Middle frontal gyrus (tissue), 1 donor: ENCODE measurements around the gene FEV.

ENCODE experiments used
- DNase-seq: peaks from one replicate; pipeline ENCODE4 v3.0.0-alpha.2; 2015; ENCODE audit warnings: low spot score; ENCODE audit errors: extremely low spot score

The FEV gene

DNA sequence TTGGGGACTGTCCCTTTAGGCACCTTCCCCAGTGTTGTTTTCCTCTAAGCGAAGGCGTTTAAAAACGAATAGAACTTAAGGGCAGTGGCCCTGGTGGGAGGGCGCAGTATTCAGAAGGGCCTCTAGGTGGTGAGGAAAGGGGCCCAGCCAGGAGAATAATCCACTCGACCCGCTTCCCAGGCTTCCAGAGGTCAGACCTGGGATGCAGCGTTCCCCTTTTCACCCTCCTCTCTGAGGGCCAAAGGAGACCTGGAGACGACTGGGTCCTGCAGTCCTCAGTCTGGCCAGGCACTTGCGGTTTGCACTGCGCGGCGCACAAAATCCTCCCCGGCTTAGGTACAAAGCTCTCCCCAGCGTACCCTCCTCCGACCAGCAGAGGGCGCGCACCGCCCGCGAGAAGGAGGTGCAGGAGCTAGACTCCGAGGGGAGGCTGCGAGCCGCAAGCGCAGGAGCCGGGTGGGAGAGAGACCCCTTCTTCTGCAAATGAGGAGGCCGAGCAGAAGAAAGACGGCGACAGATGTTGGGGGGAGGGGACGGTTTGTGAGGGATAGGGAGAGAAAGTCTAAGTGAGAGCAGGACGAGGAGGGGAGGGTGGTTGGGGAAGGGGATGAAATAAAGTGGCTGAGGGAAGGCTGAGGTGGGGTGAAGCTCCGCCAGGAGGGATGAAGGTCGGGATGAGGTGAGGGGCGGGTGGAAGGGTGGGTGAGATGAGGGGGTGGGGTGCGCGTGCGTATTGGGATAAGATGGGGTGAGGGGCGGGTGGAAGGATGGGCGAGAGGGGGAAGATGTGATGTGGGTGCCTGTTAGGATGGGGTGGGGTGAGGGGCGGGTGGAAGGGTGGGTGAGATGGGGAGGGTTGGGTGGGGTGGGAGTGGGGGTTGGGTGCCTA lies 4.9 kb downstream of the FEV start:
- peak; percentile 61 for DNase-seq

DNA sequence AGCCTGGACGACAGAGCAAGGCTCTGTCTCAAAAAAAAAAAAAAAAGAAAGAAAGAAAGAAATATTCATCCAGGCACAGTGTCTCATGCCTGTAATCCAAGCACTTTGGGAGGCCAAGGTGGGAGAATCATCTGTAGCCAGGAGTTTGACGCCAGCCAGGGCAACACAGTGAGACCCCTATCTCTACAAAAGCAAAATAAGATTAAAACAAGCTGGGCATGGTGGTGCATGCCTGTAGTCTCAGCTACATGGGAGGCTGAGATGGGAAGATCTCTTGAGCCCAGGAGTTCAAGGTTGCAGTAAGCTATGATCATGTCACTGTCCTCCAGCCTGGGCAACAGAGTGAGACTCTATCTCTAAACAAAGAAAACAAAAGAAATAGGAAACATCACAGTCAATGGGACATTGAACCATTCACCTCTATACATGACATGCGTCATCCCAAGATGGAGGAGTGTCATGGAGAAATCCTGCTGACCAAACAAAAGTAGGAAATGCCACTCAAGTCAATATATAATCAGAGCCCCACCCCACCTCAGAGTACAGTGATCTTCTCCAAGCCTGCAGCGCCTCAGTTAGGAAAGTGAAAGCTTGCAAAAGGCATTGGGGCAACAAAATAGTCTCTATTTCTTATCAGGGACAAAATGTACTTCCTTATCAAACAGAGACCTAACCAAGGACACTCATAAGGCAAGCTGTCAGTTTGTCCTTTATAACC lies 9.8 kb downstream of the FEV start:
- DNase-seq = no peak

DNA sequence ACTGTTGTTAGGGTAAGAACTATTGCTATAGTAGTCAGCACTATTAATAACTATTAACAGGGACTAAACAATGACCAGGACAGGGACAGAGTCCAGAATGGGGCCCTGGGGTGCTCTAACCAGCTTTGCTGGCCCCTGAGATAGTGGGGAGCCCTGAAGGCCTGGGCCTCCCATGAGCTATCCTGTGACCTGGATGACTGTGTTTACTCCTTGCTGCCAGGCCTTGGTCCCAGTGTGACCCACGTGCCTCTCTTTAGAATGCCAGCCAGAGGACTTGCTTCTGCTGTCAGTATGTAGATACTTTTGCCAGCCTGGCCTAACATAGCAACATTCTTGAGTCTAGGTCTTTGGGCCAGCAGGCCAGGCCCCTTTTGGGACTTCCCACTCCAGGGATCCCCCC lies 14.1 kb downstream of the FEV start:
- no peak for DNase-seq

DNA sequence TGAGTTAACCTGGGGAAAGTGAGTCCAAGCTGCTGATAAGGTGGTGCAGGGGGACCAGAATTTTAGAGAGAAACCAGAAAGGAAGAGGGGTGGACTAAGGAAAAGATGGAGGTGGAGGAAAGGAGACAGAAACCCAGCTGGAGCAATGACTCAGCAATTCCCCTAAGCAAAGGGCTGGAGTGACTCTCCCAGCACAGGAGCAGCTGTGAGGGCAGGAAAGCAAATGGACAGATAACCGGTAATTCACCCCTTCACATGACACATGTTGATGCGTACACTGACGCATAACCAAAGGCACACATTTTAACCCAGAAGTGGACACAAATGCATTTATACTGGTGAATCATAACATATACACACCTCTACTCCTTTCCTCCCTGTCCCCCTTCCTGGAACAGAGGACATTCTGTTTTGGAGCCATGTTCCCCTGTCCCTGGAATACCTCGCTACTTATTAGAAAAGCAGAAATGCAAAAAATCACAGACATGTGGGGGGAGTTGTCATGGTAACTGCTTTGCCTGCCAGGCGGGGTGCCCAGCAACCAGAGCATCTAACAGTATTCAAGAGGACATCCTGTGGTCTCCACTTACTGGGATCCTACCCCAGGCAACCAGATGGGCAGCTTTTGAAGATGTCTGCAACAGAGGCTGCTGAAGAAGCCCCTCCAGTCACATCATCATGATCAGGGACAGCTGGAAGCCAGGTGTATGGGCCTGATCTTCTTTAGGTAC lies 20.8 kb downstream of the FEV start:
- no peak for DNase-seq

DNA sequence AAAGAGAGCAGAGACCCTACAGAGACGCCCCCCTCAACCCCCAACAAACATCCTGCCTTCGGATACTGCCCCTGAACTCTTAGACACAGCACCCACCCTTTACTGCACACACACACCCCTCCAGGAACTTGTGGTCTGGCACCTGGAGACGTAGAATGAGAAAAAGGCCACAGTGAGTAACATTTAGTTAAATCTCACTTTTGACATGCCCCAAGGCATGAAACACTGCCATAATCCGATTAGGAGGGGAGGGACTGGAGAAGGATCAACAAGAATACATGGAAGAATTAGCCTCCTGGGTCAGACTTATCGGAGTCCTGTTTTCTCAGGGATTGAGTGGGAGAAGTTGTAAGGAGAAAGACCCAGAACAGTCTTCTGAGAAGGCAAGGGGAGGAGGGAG lies 21.4 kb downstream of the FEV start:
- DNase-seq = no peak

DNA sequence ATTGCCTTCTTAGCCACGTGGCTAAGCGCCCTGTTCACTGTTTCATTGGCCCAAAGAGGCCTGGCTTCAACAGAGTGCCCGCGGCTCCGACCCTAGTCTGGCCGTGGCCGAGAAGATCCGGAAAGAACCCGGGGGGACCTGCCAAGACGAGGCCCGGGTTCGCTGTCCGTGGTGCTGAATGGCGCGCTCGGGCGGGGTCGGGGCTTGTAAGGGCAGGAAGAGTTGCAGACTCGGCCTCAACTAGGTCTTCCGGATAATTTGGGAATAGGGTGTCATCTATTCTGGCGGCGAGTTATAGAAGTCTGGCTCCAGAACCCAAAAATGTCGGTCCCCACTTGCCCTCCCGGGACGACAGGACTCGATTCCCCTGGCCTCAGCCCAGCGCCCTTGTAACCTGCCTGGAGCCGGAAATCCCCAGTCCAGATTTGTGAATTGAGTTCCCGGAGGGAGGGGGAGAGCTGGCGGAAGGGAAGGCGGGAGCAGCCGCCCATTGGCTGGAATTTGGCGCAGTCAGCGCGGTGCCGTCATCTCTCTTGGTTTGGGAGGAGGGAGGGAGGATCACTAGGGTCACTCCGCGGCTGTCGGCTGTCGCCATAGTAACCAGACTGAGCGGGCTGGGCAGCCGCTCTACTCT lies 22.0 kb downstream of the FEV start:
- DNase-seq = peak; percentile 64

DNA sequence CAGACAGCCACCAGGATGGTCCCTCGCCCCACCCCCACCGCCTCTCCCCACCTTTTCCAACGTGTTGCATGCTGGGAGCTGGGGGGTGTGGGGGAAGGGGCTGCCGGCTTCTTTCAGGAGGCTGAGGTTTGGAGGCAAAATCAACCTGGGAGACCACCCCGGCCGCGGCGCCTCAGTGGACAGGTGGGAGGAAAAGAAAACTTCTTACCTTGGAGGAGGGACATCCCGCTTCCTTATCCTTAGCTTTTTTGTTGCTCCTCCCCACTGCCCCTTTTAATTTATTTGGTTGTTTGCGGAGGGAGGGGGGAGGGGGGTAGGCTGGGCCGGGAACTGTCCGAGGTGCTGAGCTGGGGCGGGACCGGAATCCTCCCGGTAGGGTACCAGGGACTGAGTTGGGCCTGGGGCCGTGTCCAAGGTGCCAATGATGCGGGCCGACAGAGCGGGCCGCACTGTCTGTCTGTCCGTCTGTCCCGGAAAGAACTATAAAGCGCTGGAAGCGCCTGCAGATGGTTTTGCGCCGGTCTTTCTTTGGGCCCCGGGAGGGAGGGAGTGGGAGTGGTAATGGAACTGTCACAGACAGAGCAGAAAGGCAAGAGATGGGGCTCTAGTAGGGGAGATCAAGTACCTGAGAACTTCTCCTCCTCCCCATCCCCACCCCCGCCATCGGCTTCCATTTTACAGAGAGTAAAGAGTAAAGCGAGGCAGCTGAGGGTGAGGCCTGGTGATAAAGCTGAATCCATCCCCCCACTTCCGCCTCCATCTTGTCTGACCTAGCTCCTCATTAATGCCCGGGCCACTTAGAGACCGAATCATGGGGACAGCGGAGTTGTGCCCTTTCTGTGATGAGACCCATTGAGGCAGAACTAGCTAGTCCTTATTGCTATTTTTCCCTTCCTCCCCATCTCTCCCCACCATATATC lies 23.1 kb downstream of the FEV start:
- no peak for DNase-seq

DNA sequence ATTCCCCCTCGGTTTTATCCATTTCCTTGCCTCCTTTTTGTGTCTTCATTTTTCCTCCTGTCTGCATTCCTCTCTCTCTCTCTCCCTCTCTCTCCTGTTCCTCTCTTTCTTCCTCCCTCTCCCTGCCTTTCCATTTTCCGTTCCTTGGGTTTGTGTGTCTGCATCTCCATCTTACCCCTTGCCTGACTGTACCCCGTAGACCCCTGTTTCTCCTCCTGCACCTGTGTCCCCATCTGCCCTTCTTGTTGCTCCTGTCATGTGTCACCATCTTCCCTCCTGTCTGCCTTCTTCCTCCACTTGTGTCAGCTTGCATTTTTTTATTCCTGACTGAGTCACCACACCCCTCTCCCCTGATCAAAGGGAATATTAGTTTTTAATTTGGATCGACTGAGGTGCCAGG lies 23.8 kb downstream of the FEV start:
- DNase-seq = no peak

DNA sequence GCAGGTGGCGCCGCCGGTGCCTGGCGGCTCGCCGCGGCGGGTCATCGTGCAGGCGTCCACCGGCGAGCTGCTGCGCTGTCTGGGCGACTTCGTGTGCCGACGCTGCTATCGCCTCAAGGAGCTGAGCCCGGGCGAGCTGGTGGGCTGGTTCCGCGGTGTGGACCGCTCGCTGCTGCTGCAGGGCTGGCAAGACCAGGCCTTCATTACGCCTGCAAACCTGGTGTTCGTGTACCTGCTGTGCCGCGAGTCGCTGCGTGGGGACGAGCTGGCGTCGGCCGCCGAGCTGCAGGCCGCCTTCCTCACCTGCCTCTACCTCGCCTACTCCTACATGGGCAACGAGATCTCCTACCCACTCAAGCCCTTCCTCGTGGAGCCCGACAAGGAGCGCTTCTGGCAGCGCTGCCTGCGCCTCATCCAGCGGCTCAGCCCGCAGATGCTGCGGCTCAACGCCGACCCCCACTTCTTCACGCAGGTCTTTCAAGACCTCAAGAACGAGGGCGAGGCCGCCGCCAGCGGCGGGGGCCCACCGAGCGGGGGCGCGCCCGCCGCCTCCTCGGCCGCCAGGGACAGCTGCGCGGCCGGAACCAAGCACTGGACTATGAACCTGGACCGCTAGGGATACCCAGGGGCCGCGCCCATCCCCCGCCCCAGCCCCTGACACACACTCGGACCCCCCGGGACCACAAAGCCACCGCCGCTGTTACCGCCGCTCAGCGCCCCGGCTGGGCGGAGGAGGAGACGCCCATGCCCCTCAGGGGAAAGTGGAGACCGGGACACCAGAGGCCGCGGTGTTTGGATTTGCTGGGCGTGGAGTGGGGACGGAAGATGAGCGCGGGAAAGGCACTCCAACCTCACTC lies 24.4 kb downstream of the FEV start:
- DNase-seq = no peak

DNA sequence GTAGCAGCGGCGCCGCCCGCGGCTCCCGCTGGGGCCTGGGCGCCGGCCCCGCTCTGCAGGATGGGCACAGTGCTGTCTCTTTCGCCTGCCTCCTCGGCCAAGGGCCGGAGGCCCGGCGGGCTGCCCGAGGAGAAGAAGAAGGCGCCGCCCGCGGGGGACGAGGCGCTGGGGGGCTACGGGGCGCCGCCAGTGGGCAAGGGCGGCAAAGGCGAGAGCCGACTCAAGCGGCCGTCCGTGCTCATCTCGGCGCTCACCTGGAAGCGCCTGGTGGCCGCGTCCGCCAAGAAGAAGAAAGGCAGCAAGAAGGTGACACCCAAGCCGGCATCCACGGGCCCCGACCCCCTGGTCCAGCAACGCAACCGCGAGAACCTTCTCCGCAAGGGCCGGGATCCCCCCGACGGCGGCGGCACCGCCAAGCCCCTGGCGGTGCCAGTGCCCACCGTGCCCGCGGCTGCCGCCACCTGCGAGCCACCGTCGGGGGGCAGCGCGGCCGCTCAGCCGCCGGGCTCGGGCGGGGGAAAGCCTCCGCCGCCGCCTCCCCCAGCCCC lies 25.1 kb downstream of the FEV start:
- no peak for DNase-seq

DNA sequence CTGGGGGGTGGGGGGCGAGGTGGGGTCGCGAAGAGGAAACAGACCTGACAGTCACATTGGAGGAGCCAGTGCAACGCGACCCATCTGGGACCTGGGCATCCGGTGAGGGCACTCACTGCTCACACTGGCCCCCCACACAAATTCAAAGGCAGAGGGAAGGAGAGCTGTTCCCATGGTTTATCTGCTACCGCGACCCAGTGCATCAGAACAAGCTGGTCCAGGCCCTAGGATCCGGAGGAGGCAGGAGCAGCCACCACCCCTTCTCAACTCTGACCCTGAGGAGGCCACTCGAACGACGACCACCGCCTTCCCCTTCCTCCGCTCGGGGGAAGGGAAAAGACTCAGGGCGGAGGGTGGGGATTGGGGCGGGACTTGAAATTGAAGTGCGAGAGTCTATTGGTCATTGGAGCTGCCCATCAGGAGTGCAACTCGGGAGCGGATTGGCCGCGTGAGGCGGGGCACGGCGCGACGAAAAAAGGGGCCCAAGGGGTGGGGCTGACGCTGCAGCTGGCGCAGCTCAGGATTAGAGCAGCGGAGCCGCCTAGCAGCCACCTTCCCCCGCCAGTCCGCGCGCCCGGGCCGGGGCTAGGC lies 25.7 kb downstream of the FEV start, which contains the start of gene CDK5R2:
Gene CDK5R2 (plus strand): TSS at position 526 of the 591 bp plus-strand sequence. CDS start 155 bp downstream, outside the sequence.
- DNase-seq = peak; percentile 77

DNA sequence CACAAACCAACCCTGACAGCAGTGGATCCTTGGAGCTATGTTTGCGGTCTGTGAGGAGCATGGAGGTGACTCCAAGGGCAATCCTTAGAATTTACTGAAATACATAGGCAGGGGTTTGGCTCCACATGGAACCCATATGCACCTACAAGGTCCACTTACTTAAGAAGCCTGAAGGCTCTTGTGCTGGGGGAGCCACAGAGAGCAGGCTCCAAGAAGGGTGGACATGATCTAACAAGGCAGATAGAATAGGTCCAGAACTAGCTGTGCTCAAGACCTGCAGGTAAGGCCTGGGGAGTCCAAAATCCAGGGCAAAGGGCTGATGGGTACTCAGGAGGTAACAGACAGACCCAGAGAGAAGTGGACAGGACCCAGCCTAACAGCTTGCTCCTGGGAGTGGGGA lies 26.7 kb downstream of the FEV start:
- no peak for DNase-seq

DNA sequence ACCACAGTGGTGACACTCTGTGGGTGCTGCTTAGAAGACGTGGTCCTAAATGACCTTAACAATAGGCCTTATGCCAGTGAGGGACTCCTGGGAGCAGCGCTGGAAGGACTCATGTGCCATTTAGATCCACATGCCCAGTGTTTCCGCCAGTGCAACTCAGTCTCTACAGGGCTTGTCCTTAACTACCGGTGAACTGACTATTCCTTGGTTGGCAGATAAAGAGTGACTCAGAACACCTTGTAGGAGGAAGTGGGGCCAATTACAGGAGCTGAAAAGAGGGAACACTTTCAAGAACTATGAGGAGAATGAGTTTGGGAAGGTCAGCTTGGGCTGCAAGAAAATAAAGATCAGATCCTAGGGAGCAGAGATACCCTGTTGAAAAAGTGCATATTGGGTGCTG lies 27.3 kb downstream of the FEV start:
- DNase-seq = no peak

DNA sequence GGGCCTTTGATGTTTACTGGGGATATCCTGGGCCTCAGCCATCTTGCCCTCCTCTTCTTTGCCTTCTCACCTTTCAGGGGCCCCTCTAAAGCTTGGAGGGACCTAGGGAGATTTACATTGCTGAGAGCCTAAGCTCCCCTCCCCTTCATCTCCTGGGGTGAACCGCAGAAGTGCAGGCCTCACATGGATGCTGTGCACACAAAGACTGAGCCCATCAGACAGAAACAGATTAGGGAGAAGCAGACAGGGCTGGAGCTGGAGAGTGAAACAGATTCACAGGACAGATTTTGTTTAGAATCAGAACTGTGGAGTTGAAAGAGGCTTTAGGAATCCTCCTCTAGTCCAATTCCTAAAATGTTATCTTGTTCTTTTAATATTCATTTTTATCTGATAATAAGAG lies 28.9 kb downstream of the FEV start:
- DNase-seq = no peak

DNA sequence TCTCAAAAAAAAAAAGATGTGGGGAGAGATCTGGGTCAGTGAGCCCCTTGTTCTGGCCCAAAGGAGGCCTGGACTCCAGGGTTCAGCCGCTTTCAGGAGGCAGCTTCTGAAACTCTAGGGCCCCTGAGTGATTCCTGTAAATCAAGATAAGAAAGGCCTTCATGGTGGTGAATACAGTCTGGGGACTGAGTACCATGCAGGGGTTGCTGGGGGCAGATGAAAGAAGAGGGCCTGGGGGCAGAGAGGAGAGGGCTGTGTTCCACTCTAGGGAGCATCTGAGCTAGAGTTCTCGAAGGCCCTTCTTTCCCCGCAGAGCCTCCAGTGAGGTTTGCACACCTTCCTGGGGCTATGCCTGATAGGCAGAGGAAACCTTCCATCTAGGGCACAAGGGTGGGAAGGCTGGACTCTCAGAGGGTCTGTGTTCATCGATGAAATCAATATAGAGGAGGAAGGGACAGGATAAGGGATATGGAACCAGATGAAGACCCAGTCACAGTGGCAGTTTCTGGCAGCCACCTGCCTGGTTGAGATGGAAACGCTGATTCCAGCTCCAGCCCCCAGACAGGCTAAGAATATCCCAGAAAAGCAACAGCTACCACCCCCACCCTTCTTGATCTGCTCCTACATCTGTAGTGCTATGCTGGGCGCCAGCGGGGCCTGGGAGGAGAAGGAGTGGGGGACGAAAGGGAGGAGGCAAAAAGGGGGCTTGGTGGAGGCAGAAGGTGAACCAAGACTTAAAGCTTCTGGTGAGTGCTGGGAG lies 30.3 kb downstream of the FEV start:
- peak; percentile 60 for DNase-seq

DNA sequence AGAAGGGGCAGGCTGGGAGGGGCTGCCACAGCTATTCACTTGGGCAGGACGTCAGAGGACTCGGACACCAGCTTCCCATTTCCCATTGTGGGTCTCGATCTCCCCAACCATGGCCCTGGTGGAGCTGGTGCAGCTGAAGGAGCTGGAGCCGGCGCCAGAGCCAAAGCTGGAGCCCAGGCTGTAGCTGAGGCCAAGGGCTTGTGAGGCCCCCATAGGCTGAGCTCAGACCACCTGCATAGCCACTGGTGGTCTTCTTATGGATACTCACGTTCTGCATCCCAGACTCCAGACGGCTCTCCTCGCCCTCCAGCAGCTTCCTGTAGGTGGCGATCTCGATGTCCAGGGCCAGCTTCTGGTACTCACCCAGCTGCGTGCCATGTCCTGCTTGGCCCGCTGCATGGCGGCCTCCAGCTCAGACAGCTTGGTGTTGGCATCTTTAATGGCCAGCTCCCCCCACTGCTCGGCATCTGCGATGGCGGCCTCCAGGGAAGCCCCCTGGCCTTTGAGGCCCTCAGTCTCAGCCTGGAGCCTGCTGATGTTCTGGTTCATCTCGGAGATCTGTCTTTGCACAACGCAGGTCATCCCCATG lies 31.5 kb downstream of the FEV start:
- no peak for DNase-seq

DNA sequence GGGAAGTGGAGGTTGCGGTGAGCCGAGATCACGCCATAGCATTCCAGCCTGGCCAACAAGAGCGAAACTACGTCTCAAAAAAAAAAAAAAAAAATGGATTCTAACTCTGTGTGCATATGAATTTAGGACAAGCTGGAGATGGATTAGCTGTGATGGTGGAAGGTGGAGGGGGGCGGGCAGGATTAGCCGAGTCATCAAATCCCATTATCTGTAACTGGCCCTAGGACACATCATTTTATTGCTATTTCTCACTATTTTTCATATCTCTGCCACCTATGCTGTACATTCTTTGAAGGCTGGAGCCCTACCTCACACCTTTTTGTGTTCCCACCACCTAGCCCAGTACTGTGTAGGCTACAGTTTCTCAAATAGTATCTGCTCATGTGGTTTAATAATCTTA lies 32.8 kb downstream of the FEV start:
- DNase-seq = no peak

DNA sequence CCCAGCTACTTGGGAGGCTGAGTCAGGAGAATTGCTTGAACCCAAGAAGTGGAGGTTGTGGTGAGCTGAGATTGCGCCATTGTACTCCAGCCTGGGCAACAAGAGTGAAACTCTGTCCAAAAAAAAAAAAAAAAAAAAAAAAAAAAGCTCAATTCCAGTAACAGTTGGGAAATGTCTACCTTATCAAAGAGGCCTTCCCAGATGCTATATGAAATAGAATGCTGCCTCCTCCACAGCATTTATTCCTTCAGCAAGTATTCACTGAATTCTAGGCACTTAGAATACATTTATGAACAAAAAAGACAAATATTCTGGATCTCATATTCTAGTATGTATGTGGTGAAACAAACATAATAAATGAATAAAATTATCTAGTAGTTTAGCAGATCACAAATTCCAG lies 38.4 kb downstream of the FEV start:
- no peak for DNase-seq
